ENCODE measurements around the gene ORAI2.

DNA sequence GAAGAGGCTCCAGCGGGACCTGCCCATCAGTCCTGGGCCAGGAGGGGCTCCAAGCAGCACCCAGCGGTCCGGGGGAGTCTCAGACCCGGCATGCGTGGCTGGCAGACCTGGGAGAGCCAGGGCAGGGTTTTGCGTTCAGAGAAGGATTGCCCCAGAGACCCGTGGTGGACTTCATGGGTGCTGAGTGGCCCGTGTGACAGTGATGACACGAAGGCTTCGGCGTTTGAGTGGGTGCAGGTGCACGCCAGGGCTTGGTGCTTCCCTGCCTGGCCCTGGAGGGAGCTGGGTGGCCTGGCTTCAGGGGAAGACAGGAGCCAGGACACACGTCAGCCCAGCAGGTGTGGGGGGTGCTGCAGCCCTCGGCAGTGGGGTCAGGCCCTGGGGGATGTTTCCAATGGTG lies 13.9 kb downstream of the ORAI2 start:
- no peak for TF ChIP-seq CTCF (conservative IDR thresholded peaks at IDR 0.05; ENCODE audit: low read length)
- no peak for TF ChIP-seq EZH2phosphoT487 (IDR thresholded peaks at IDR 0.05; ENCODE audit: borderline replicate concordance, low read depth, low read length)

Measured in OCI-LY7 (cell line).